Uterus (tissue), 2 donors: ENCODE results near the gene KIRREL3.

Source experiments
- POLR2A ChIP-seq, 2 donors: fragments of 450-650 bp; IDR thresholded peaks; one replicate each; pipeline ENCODE4 v1.6.1; 2016; ENCODE audit warnings: antibody characterized with exemption in 2 of 2, mild to moderate bottlenecking in 1 of 2, moderate library complexity in 1 of 2
- TF ChIP-seq, protein P1 (sequence below), 4 experiments: fragments of 200-600 bp in 2 of 4; fragments of 450-650 bp in 2 of 4; sonication (generic) in 2 of 4; IDR thresholded peaks; one replicate each; pipeline ENCODE4 v1.5.1; 2016 to 2019; ENCODE audit warnings: antibody characterized with exemption in 4 of 4, mild to moderate bottlenecking in 2 of 4, moderate library complexity in 1 of 4

DNA sequence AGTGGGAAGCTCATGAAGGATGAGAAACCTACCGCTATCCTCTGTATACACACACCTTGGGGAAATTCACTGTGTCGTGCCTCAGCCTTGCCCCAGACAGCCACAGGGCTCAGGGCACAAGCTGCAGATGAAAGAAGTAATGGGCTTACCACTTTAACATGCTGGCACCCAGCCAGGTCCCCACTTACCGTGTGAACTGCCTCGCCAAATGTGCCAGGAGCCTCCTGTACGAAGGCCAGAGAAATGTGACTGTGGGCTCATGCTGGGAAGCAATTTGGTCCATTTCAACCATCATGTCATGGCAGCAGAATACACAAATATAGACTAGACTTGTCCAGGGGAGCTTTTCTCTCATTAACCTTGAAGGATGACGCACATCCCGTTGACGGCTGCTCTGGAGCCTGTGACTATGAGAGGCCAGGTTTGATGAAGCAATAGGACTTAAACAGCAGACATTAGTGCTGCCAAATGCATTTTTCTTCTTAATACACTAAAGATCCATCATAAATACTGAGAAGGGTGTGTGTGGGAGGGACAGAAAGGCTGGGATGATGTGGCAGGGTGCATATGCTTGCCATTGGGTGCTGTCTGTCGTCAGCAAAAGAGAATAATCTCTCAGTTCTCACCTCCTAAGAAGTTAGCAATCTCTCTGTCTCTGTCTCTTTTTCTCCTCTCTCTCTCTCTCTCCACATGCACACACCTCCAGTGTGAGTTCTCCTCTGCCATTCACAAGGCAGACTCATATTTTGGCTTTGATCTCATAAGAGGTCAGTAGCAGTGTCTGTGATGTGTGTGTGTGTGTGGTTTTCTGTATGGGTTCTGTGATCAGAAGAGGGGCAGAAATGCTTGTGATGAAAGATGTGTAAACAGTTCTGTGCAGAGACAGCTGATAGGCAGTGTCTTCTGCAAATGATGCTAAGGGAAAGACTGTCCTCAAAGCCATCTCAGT is 142.4 kb downstream of the KIRREL3 start:
- TF ChIP-seq, protein P1, sequence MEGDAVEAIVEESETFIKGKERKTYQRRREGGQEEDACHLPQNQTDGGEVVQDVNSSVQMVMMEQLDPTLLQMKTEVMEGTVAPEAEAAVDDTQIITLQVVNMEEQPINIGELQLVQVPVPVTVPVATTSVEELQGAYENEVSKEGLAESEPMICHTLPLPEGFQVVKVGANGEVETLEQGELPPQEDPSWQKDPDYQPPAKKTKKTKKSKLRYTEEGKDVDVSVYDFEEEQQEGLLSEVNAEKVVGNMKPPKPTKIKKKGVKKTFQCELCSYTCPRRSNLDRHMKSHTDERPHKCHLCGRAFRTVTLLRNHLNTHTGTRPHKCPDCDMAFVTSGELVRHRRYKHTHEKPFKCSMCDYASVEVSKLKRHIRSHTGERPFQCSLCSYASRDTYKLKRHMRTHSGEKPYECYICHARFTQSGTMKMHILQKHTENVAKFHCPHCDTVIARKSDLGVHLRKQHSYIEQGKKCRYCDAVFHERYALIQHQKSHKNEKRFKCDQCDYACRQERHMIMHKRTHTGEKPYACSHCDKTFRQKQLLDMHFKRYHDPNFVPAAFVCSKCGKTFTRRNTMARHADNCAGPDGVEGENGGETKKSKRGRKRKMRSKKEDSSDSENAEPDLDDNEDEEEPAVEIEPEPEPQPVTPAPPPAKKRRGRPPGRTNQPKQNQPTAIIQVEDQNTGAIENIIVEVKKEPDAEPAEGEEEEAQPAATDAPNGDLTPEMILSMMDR (IDR thresholded peaks at IDR 0.05) = no peak
- TF ChIP-seq POLR2A (IDR thresholded peaks at IDR 0.05) = no peak
